Karpas-422 (cell line): ENCODE data around the gene AXIN2. TPM values are rescaled to one million over a fixed set of nuclear protein-coding genes. Genes with fewer than 3 reads are reported as not detected.

Experiments used
- DNase-seq: peaks from one replicate; pipeline ENCODE4 v3.0.0-alpha.2; 2015
- H2AFZ ChIP-seq: fragments of 200-600 bp; sonication (generic); 2 replicates; pipeline ENCODE4 v1.6.1; 2014; ENCODE audit warnings: antibody characterized with exemption, low read length, mixed read lengths
- H3K27ac ChIP-seq: fragments of 200-600 bp; sonication (generic); 2 replicates; pipeline ENCODE4 v1.5.1; 2014; ENCODE audit warnings: mild to moderate bottlenecking, low read length, moderate library complexity
- H3K27me3 ChIP-seq: fragments of 200-600 bp; sonication (generic); 2 replicates; pipeline ENCODE4 v1.6.1; 2014; ENCODE audit warnings: low read length, mixed read lengths
- H3K36me3 ChIP-seq: fragments of 200-600 bp; sonication (generic); 2 replicates; pipeline ENCODE4 v1.6.1; 2014; ENCODE audit warnings: low read length, mixed read lengths; ENCODE audit not compliant: insufficient read depth
- H3K4me1 ChIP-seq: fragments of 200-600 bp; sonication (generic); 2 replicates; pipeline ENCODE4 v1.6.1; 2014; ENCODE audit warnings: mild to moderate bottlenecking, low read length, mixed read lengths
- H3K4me2 ChIP-seq: fragments of 200-600 bp; sonication (generic); 2 replicates; pipeline ENCODE4 v1.6.1; 2014; ENCODE audit warnings: low read length, low read depth, mild to moderate bottlenecking; ENCODE audit not compliant: poor library complexity, severe bottlenecking
- H3K4me3 ChIP-seq: fragments of 200-600 bp; sonication (generic); 2 replicates; pipeline ENCODE4 v1.5.1; 2014; ENCODE audit warnings: mild to moderate bottlenecking, antibody characterized with exemption, low read length, mixed read lengths
- H3K79me2 ChIP-seq: fragments of 200-600 bp; sonication (generic); 2 replicates; pipeline ENCODE4 v1.6.1; 2014; ENCODE audit warnings: mild to moderate bottlenecking, low read length, mixed read lengths
- H3K9ac ChIP-seq: fragments of 200-600 bp; sonication (generic); 2 replicates; pipeline ENCODE4 v1.6.0; 2014; ENCODE audit warnings: low read length
- H3K9me2 ChIP-seq: fragments of 200-600 bp; sonication (generic), shearing (Covaris generic); replicated peaks from 2 replicates; pipeline ENCODE4 v1.6.0; 2014; ENCODE audit warnings: mild to moderate bottlenecking, low read length, moderate library complexity; ENCODE audit not compliant: insufficient read depth
- H3K9me3 ChIP-seq: fragments of 300-700, 200-600 bp; sonication (generic); 2 replicates; pipeline ENCODE4 v1.6.1; 2014; ENCODE audit warnings: low read length, mixed read lengths
- H4K20me1 ChIP-seq: fragments of 200-600 bp; sonication (generic); 2 replicates; pipeline ENCODE4 v1.6.1; 2014; ENCODE audit warnings: mild to moderate bottlenecking, antibody characterized with exemption, low read length, low read depth; ENCODE audit not compliant: insufficient read depth
- total RNA-seq: library from RNA; depleted of rRNA; stranded (reverse); fragments of >200 nt; shearing (Covaris generic); gene quantifications from 2 replicates; pipeline ENCODE4 v1.2.3, GENCODE V29; 2014; ENCODE audit warnings: low replicate concordance

AXIN2 gene
- total RNA-seq, 1 experiment from 2014 or later, result not detected

DNA sequence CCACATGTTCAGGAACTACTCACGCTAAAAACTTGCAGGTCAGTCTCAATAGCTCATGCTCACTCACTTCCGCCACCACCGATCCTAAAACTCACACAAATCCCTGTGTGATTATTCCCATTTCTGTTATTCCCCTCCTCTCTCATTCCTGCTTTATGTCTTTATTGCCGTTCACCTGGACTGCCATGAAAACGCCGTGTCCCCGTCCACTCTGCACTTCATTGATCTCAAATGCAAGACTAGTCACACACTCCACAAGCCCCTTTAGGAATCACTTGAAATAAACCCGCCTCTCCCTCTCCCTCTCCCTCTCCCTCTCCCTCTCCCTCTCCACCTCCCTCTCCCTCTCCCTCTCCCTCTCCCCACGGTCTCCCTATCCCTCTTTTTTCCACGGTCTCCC lies 78.0 kb downstream of the AXIN2 start:
- no peaks in the 10 kb centered on the region for H4K20me1 ChIP-seq
- no peak for DNase-seq
- H3K4me2 ChIP-seq, result no peak overlapping the region
- no peaks in the 10 kb centered on the region for H3K9me3 ChIP-seq
- no peak overlapping the region for H3K9ac ChIP-seq
- no peak overlapping the region for H3K27ac ChIP-seq
- no peaks in the 10 kb centered on the region for H3K79me2 ChIP-seq
- no peaks in the 10 kb centered on the region for H3K27me3 ChIP-seq
- H3K4me1 ChIP-seq, result no peaks in the 10 kb centered on the region
- H3K9me2 ChIP-seq, result no peaks in the 10 kb centered on the region
- H2AFZ ChIP-seq, result no peak overlapping the region
- no peaks in the 10 kb centered on the region for H3K36me3 ChIP-seq
- no peak overlapping the region for H3K4me3 ChIP-seq

DNA sequence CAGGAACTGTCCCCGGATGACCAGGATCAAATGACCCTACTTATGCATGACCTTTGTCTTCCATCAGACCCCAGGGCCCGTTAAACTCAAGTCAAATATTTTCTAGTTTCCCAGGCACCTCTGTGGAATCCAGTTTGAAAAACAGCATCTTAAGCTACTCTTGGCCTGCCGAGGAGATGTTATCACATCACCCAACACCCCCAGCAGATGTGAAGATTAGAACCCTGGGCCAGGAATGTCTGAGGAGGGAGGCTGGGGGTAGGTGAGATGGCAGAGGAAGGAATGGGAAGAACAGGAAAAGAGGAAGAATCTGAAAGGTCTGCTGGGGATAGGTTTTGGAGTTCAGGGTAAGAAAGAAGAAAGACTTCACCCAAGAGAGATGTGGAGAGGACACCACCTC lies 79.2 kb downstream of the AXIN2 start:
- Histone ChIP-seq H2AFZ (no peak overlapping the region), H3K9me3 (no peaks in the 10 kb centered on the region), H3K4me1 (no peaks in the 10 kb centered on the region), H3K79me2 (no peaks in the 10 kb centered on the region), H3K4me3 (no peak overlapping the region), H3K27ac (no peak overlapping the region), H3K27me3 (no peaks in the 10 kb centered on the region), H3K4me2 (no peak overlapping the region), H3K9me2 (no peaks in the 10 kb centered on the region), H3K36me3 (no peaks in the 10 kb centered on the region), H3K9ac (no peak overlapping the region), H4K20me1 (no peaks in the 10 kb centered on the region)
- no peak for DNase-seq

GRCh38 chr17:65479282-65479681 lies 82.2 kb downstream of the AXIN2 start:
- no peaks in the 10 kb centered on the region for H4K20me1 ChIP-seq
- no peak overlapping the region for H3K9ac ChIP-seq
- no peak overlapping the region for H3K27ac ChIP-seq
- no peak overlapping the region for H2AFZ ChIP-seq
- no peaks in the 10 kb centered on the region for H3K79me2 ChIP-seq
- no peak overlapping the region for H3K4me2 ChIP-seq
- no peak overlapping the region for H3K4me3 ChIP-seq
- H3K27me3 ChIP-seq, result no peaks in the 10 kb centered on the region
- H3K9me2 ChIP-seq, result no peaks in the 10 kb centered on the region
- no peaks in the 10 kb centered on the region for H3K4me1 ChIP-seq
- H3K9me3 ChIP-seq, result no peaks in the 10 kb centered on the region
- DNase-seq, result no peak
- no peaks in the 10 kb centered on the region for H3K36me3 ChIP-seq
